Activated gamma-delta T cell (primary cell): ENCODE data around the gene CCDC169.
A peak's percentile ranks its signal among the peaks of the same experiment; 100 is the strongest.

Experiments
- DNase-seq: peaks from one replicate; lab custom pipeline; 2025; lab: John Stamatoyannopoulos, UW

CCDC169 gene

DNA sequence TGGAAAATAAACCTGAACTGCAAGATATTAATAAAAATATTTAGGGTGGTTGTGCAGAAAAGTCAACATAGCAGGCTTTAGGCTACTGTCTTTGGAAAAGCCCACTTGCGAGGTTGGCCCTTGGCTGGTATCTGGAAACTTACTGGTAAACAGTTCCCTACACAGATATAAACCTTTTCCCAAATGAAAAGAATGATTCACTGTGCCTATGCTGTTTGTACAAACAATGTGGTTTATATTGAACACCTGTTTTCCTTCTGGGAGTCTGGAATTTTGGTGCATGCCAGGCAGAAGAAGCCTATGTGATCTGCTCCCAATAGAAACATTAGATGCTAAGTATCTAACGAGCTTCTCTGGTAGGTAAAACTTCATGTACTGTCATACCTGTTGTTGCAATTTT, 53.5 kb downstream of the CCDC169 start:
- no peak for DNase-seq

DNA sequence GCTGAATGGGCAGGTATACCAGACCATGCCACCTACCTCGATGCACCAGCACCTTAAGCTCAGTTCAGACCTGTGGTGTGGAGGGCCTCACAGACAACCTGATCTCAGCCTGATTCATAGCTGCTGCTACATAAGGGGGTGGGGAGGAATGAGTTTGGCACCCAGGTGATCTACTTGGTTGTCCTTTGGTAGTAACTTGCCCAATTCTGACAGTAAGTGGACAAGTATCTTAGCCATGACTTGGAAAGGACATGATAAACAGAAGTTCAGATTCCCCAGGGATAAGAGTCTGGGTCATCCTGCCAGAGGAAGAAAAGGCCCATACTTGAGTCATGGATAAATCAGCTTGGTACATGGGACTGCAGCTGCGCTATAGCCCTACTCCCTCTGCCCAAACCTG, 54.9 kb downstream of the CCDC169 start:
- no peak for DNase-seq

DNA sequence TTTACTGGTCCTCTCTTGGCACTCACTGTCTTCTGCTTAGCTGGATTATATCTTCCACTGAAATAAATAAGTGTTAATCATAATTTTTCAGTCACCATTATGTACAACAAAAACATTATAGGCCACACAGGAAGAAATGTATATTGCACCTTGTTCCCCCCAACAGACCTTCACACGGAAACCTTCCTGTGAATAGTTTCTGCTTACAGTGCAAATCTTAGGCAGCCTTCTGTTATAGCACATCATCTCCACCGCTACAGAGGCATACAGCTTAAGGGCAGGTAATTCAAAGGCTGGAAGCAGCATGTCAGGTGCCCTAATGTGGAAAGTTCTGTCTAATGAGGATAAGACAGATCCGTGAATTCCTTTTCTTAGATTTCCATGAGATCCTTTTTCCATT, 66.4 kb downstream of the CCDC169 start:
- DNase-seq = no peak

DNA sequence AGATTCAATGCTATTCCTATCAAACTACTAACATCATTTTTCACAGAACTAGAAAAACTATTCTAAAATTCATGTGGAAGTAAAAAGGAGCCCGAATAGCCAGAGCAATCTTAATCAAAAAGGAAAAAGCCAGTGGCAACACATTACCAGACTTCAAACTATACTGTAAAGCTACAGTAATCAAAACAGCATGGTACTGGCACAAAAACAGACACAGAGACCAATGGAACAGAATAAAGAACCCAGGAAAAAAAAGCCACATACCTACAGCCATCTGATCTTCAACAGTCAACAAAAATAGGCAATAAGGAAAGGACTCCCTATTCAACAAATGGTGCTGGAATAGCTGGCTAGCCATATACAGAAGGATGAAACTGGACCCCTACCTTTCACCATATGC, 72.9 kb downstream of the CCDC169 start:
- DNase-seq = no peak

DNA sequence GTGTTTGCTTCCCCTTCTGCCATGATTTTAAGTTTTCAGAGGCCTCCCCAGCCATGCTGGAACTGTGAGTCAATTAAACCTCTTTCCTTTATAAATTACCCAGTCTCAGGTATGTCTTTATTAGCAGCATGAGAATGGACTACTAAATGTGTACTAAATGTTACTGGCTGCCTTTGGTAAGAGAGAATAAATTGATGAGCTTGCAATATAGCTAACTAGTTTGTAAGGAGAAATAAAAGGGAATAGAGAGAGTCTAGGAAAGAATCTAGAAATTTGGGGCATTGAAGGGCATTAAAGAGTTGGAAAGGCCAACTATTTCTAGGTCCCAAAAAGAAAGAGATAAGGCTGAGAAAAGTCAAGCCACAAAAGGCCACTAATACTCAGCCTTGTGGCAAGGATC, 77.7 kb downstream of the CCDC169 start:
- DNase-seq = no peak

DNA sequence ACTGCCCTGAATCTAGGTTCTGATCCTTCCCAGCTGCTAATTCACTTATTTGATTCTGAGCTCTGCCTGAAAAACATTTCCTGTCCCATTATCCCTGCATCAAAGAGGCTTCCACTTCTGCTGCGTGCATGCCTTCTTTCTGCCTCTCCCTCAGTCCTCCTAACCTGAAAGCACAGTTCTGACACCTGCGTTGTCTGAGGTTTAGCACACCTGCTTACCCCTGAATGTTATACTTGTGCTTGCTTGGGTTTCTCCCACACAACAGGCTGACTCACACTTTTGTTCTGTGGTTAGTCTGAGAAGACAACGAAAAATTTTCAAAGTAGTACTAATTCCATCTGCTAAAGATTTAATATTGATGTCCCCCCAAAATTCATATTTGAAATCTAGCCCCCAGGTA, 80.2 kb downstream of the CCDC169 start:
- no peak for DNase-seq

DNA sequence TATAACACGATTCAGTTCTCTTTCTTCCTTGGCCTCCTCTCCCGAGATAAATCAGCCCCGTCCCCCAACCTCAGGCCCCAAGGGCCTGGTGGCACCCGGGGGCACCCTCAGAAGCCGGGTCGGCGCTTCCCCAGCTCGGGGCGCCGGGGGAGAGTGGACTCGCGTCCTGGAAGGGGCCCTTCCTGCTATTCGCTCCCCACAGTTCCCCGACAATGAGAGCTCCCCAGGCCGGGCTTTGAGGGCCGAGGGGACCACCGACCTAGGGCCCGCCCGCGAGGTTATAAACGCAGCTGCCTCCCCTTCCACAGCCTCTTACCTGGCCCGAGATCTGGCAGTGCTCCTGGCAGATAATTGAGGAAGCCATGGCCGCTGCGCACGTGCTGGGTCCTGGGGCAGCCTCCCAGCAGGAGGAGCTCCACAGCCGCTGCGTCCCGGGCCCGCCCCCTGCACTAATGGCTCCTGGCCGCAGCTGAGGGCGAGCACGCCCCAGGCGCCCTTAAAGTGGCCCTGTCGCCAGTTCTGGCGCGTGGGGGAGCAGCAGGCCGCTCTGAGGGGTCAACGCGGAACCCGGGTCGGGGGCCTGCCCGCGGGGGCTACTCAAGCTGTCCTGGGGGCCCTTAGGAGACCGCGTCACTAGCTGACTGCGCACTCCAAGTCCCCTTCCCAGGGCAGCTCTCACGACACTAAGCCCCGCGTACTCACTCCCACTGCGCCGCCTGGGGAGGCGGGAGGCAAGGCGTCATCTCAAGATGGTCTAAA, 83.3 kb downstream of the CCDC169 start, which contains the start of gene SOHLH2:
Gene SOHLH2 (minus strand): TSS at position 394 of the 759 bp plus-strand sequence. CDS start 30 bp downstream, at position 364.
- peak; percentile 5 for DNase-seq

DNA sequence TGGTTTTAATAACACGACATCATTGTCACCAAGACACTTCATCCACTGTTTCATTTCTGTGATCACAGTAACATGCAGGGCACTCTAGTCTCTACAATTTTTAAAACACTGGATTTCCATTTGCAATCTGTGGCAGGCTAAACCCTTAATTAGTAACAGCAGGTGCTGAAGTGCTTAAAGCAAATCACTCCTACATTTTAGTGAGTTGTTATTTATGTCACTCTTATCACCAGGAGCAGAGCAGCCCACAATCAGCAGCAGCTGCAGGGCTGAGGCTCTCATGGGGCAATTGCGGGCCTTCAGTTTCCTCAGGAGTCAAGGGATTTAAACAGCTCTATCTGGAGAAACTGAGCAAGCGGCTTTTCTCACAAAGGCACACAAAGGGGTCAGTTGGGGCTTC, 84.8 kb downstream of the CCDC169 start:
- no peak for DNase-seq

DNA sequence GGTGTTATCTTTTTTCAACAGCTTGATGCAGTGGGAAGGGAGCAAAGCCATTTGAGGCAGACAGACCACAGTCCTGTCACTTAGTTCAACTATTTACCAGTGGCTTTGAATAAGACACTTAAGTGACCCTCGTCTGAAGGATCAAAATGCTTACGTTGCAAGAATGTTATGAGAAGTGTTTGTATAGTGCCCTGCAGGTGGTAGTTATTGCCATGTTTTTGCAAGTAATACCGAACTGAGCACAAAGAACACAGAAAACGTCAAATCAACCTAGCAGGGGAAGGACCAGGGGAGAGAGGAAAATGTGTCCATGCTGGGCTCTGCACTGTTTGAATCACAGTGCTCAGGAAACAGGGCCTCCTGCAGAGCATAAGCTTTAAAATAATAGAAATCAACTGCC, 86.0 kb downstream of the CCDC169 start:
- DNase-seq = no peak

DNA sequence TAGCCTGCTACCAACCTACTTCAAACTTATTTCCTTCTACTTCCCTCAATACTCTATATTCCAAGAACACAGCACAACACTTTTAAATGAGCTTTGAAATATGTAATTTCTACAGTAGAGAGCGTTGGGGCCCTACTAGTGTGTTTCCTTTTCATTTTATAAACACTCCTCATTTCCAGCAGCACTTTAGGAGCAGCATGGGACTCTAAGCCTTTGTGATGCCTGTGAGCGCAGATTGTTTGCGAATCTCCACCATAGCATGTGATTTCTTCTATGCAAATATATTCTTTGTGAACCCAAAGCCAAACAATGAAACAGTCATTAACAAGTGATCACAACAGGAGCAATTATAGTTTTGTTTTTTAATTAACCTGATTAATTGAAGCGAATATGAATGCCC, 86.9 kb downstream of the CCDC169 start:
- no peak for DNase-seq

DNA sequence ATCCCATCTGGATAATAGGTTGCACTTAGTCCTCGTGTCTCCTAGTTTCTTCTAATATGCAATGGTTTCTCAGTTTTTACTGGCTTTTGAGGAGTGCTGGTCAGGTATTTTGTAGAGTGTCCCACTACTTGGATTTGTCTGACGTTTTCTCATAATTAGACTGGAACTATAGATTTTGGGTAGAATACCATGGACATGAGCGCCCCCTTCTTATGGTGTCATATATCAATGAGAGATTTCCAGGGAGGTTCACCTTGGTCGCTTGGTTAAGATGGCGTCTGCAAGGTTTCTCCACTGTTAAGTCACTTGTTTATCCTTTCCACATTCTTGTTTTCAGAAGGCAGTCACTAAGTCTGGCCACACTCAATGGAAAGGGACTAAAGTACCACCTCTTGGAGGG, 89.9 kb downstream of the CCDC169 start:
- no peak for DNase-seq

DNA sequence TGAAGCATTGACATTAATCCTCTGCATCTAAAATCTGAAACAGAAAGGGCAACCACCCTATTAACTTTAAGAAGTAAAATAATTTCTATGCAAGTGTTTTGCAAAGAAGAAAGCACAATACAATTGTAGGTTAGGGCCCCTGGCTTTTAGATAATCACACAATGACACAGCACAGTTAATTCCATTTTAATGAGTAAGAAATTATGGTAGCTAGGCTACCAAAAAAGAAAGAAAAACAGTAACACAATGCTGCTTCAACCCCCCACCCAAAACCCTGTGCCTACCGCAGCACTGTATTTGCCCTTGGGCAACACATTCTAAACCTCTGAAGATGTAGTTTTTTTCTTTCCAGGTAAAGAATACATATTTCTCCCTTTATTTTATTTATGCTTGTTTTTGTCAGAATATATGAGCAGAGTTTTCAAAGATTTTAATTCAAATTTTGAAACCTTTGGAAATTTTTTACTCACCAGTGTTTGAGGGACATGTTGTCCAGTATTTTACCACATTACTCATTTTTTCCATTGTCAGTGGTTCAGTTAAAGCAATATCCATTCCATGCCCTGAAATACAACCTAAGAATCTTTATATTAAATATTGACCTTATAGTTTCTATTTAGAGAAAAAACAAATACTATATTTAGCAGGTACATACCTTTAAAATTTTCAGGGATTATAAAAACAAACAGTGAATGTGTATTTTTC, 104.3 kb downstream of the CCDC169 start:
- DNase-seq = no peak

DNA sequence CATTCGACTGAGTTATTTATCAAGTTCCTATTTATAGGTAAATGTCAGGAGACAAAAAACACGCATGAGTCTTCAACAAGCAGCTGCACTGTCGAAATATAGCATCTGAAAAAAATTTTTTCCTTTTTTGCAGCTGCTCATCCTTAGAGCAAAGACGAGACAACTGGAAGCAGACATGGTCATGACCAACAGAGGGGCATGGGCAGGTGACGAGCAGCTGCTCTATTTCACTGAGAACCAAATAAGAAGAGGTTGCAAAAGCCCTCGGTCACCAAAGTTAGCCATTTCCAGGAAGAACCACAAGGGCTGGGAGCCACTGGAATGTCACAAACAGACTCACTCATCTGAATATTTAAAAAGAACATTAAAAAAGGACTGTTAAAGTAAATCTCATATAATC, 105.4 kb downstream of the CCDC169 start:
- no peak for DNase-seq

DNA sequence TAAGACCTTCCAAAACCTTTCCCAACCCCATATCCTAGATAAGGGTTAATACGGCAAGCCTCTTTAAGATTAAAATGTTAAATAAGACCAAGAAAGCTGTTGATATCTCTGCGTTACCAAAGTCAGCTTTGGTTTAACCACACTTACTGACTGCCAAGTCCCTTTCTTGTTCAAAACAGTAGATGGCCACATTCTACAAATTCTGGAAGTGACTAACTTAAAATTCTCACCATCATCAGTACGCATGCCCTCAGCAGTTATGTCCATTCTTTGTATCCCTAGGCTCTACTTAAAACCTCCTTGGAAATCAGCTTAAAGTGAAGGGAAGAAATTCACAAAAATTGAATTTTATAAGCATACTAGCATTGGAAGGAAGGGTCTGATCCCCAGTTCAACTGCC, 106.8 kb downstream of the CCDC169 start:
- no peak for DNase-seq

DNA sequence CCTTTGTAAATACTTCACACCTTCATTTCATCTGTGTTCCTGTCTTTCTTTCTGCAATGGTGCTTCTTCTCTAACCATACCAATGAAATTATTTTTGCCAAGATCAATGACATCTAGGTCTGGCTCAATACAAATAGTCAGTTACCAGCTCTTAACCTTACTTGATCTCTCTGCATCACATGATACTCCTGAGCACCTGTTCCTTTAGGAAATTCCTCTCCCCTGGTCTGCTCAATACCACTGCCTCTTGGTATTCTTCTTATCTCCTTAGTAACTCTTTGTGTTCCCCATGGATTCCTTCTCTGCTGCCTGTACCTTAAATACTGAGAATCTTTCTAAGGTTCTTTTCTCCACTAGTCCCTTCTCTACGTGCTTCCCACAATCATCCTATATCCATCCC, 109.2 kb downstream of the CCDC169 start:
- DNase-seq = no peak

DNA sequence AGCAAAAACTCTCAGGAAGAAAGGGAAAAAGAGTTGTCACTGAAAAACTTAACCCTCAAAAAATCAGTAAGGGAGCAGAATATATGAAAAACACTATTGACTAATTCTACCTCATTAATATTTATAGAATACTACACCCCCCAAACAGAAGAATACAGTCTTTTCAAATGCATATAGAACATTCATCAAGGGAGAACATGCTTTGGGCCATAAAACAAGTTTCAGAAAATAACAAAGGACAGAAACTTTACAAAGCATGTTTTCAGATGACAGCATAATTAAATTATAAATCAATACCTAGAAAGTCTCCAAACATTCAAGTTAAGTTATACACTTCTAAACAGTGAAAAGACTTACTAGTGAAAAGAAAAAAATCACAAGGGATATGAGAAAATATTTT, 113.7 kb downstream of the CCDC169 start:
- DNase-seq = no peak
